MM.1S (cell line): ENCODE measurements around the gene PIGH.

ENCODE experiments used
- CTCF ChIP-seq: fragments of 300-600 bp; sonication (generic); IDR thresholded peaks from 2 replicates; pipeline ENCODE4 v1.5.1; 2016; ENCODE audit warnings: antibody characterized with exemption, low read length, mixed read lengths
- EZH2 ChIP-seq: fragments of 300-600 bp; sonication (generic); optimal IDR thresholded peaks from 2 replicates; pipeline ENCODE3; 2017; ENCODE audit warnings: low read depth, mild to moderate bottlenecking, antibody characterized with exemption, low read length, mixed read lengths

- TF ChIP-seq CTCF: no peak
- no peak for TF ChIP-seq EZH2
Measured at GRCh38 chr14:67547224-67547780, 52.8 kb downstream of the PIGH start.
